ENCODE measurements around the gene BDNF.

DNA sequence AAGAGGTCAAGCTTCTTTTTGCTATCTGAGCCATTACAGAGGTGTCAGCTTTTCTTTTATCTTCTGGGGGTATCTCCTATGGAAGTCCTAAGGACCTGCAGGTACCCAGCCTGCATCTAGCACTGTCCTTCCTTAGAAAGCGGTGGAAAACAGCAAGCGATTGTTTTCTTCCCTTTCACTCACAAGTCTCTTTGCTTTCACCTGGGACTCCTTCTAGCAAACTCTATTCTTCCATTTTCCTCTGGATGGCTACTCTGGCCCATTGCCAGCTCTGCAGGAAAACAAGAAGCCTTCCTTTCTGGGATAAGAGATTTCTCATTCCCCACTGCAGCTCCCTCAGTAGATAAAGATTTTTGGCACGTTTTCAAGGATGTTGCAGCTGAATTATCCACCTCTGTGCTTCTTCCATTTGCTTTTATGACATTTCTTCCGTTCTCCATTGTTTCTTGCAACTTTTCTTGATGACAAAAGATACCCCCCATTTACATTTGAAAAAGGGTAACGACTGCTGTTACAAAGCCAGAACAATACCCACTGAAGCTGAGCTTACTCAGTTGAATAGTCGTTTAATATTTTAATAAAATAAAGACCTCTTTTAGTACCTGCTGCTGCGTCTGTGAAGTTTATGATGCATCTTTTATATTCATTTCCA is 40.2 kb upstream of the BDNF start:
- TF ChIP-seq CTCF (conservative IDR thresholded peaks at IDR 0.05; ENCODE audit: low read length) (no peak), EZH2phosphoT487 (IDR thresholded peaks at IDR 0.05; ENCODE audit: borderline replicate concordance) (no peak)
